ENCODE measurements around the gene TMEM240. TPM values are rescaled to one million over a fixed set of nuclear protein-coding genes. Genes with fewer than 3 reads are reported as not detected.
"Not testable (repeated sequence)": the region's sequence is repeated elsewhere in the genome, so short reads cannot be mapped to it uniquely, and the experiment has no call there.

TMEM240 gene
- total RNA-seq, 2 experiments from 2014 or later, result 0.42 to 0.46 TPM

- POLR2A ChIA-PET, result no interaction called here
- H3K4me1 Mint-ChIP-seq, result no peaks in the 10 kb centered on the region
- H3K27me3 Mint-ChIP-seq, result no peaks in the 10 kb centered on the region
- DNase-seq (no peak), ATAC-seq (no peak)
- peaks cover 7% of the 10 kb centered on the region for H3K9me3 Mint-ChIP-seq (ENCODE audit: low read depth)
- peaks cover 30% of the 10 kb centered on the region for H3K36me3 Mint-ChIP-seq (ENCODE audit: low read depth)
- H3K27ac Mint-ChIP-seq, result no peak overlapping the region
- CTCF ChIA-PET, result no interaction called here
- no peak overlapping the region for H3K4me3 Mint-ChIP-seq
- intact Hi-C loops (cut with DNase I, micrococcal nuclease), result no loop called here
Measured at GRCh38 chr1:1528301-1529267, 11.8 kb downstream of the TMEM240 start.

- H3K4me3 Mint-ChIP-seq, result no peak overlapping the region
- ChIA-PET POLR2A (no interaction called here), CTCF (no interaction called here)
- no peak for DNase-seq
- intact Hi-C loops (cut with DNase I, micrococcal nuclease), result no loop called here
- no peak for ATAC-seq
- H3K9me3 Mint-ChIP-seq (ENCODE audit: low read depth), result peaks cover 7% of the 10 kb centered on the region
- H3K27me3 Mint-ChIP-seq, result no peaks in the 10 kb centered on the region
- peaks cover 27% of the 10 kb centered on the region for H3K36me3 Mint-ChIP-seq (ENCODE audit: low read depth)
- H3K27ac Mint-ChIP-seq, result no peak overlapping the region
- H3K4me1 Mint-ChIP-seq, result no peaks in the 10 kb centered on the region
Measured at GRCh38 chr1:1527092-1527816, 13.2 kb downstream of the TMEM240 start.

GRCh38 chr1:1526476-1526875, 13.9 kb downstream of the TMEM240 start:
- POLR2A ChIA-PET, ATAC-seq: not testable (repeated sequence)

GRCh38 chr1:1524750-1525383, 15.6 kb downstream of the TMEM240 start:
- peaks cover 19% of the 10 kb centered on the region for H3K36me3 Mint-ChIP-seq (ENCODE audit: low read depth)
- DNase-seq; H3K27ac Mint-ChIP-seq; ATAC-seq; CTCF ChIA-PET; H3K9me3 Mint-ChIP-seq (ENCODE audit: low read depth); H3K27me3 Mint-ChIP-seq; H3K4me3 Mint-ChIP-seq; POLR2A ChIA-PET; H3K4me1 Mint-ChIP-seq; intact Hi-C loops (cut with DNase I, micrococcal nuclease): not testable (repeated sequence)

More at GRCh38 chr1:1526476-1526875, 13.9 kb downstream of the TMEM240 start:
- H3K4me3 Mint-ChIP-seq; CTCF ChIA-PET; H3K27ac Mint-ChIP-seq; intact Hi-C loops (cut with DNase I, micrococcal nuclease); DNase-seq; H3K4me1 Mint-ChIP-seq; H3K9me3 Mint-ChIP-seq (ENCODE audit: low read depth); H3K27me3 Mint-ChIP-seq: not testable (repeated sequence)
- peaks cover 22% of the 10 kb centered on the region for H3K36me3 Mint-ChIP-seq (ENCODE audit: low read depth)

GRCh38 chr1:1523651-1524050, 16.8 kb downstream of the TMEM240 start:
- H3K36me3 Mint-ChIP-seq (ENCODE audit: low read depth), result peaks cover 12% of the 10 kb centered on the region
- POLR2A ChIA-PET; DNase-seq; H3K27me3 Mint-ChIP-seq; ATAC-seq; H3K27ac Mint-ChIP-seq; H3K9me3 Mint-ChIP-seq (ENCODE audit: low read depth); H3K4me1 Mint-ChIP-seq; CTCF ChIA-PET; H3K4me3 Mint-ChIP-seq; intact Hi-C loops (cut with DNase I, micrococcal nuclease): not testable (repeated sequence)

GRCh38 chr1:1523226-1523625, 17.2 kb downstream of the TMEM240 start:
- ATAC-seq; DNase-seq; H3K4me3 Mint-ChIP-seq; H3K4me1 Mint-ChIP-seq; intact Hi-C loops (cut with DNase I, micrococcal nuclease); POLR2A ChIA-PET; H3K27ac Mint-ChIP-seq; H3K27me3 Mint-ChIP-seq; CTCF ChIA-PET; H3K9me3 Mint-ChIP-seq (ENCODE audit: low read depth): not testable (repeated sequence)
- peaks cover 15% of the 10 kb centered on the region for H3K36me3 Mint-ChIP-seq (ENCODE audit: low read depth)

- H3K27me3 Mint-ChIP-seq; H3K4me1 Mint-ChIP-seq; H3K27ac Mint-ChIP-seq; ATAC-seq; intact Hi-C loops (cut with DNase I, micrococcal nuclease); H3K9me3 Mint-ChIP-seq (ENCODE audit: low read depth); CTCF ChIA-PET; DNase-seq; H3K4me3 Mint-ChIP-seq; POLR2A ChIA-PET: not testable (repeated sequence)
- peaks cover 17% of the 10 kb centered on the region for H3K36me3 Mint-ChIP-seq (ENCODE audit: low read depth)
Measured at GRCh38 chr1:1522536-1522935, 17.9 kb downstream of the TMEM240 start.

- no peak overlapping the region for H3K4me3 Mint-ChIP-seq
- POLR2A ChIA-PET, result no interaction called here
- intact Hi-C loops (cut with DNase I, micrococcal nuclease), result no loop called here
- H3K36me3 Mint-ChIP-seq (ENCODE audit: low read depth), result peaks cover 16% of the 10 kb centered on the region
- ATAC-seq, result no peak
- H3K27me3 Mint-ChIP-seq, result no peaks in the 10 kb centered on the region
- CTCF ChIA-PET, result no interaction called here
- no peak overlapping the region for H3K27ac Mint-ChIP-seq
- no peaks in the 10 kb centered on the region for H3K4me1 Mint-ChIP-seq
- no peak for DNase-seq
- no peaks in the 10 kb centered on the region for H3K9me3 Mint-ChIP-seq (ENCODE audit: low read depth)
Measured at GRCh38 chr1:1521331-1521730, 19.1 kb downstream of the TMEM240 start.

- H3K27ac Mint-ChIP-seq; DNase-seq; H3K9me3 Mint-ChIP-seq (ENCODE audit: low read depth); H3K27me3 Mint-ChIP-seq; H3K4me3 Mint-ChIP-seq; ATAC-seq; CTCF ChIA-PET; H3K4me1 Mint-ChIP-seq; POLR2A ChIA-PET: not testable (repeated sequence)
- H3K36me3 Mint-ChIP-seq (ENCODE audit: low read depth), result peaks cover 21% of the 10 kb centered on the region
- intact Hi-C loops (cut with DNase I, micrococcal nuclease), result loop anchor here in 1 of 2 experiments (10.0 kb wide), 1 partner anchor 245 kb away; the partner anchor contains the start of gene UBE2J2
Measured at GRCh38 chr1:1519805-1520505, 20.5 kb downstream of the TMEM240 start.

GRCh38 chr1:1518621-1519007, 21.8 kb downstream of the TMEM240 start:
- POLR2A ChIA-PET, result not testable (repeated sequence)

GRCh38 chr1:1517973-1518620, 22.3 kb downstream of the TMEM240 start:
- ChIA-PET POLR2A (no interaction called here), CTCF (no interaction called here)

More at GRCh38 chr1:1518621-1519007, 21.8 kb downstream of the TMEM240 start:
- H3K27me3 Mint-ChIP-seq; H3K9me3 Mint-ChIP-seq (ENCODE audit: low read depth); H3K4me1 Mint-ChIP-seq; DNase-seq; ATAC-seq; CTCF ChIA-PET; H3K27ac Mint-ChIP-seq; H3K4me3 Mint-ChIP-seq: not testable (repeated sequence)
- intact Hi-C loops (cut with DNase I, micrococcal nuclease), result loop anchor here in 1 of 2 experiments (10.0 kb wide), 1 partner anchor 244 kb away; the partner anchor contains the start of gene UBE2J2
- H3K36me3 Mint-ChIP-seq (ENCODE audit: low read depth), result peaks cover 21% of the 10 kb centered on the region

More at GRCh38 chr1:1517973-1518620, 22.3 kb downstream of the TMEM240 start:
- H3K4me3 Mint-ChIP-seq, result no peak overlapping the region
- no peaks in the 10 kb centered on the region for H3K27me3 Mint-ChIP-seq
- DNase-seq, result no peak
- H3K9me3 Mint-ChIP-seq (ENCODE audit: low read depth), result no peaks in the 10 kb centered on the region
- peaks cover 2% of the 10 kb centered on the region for H3K4me1 Mint-ChIP-seq
- ATAC-seq, result no peak
- H3K27ac Mint-ChIP-seq, result no peak overlapping the region
- intact Hi-C loops (cut with DNase I, micrococcal nuclease), result loop anchor here in 1 of 2 experiments (10.0 kb wide), 1 partner anchor 243 kb away; the partner anchor contains the start of gene UBE2J2
- H3K36me3 Mint-ChIP-seq (ENCODE audit: low read depth), result peaks cover 21% of the 10 kb centered on the region

Measured in activated CD4-positive, alpha-beta T cell treated with anti-CD3 and anti-CD28 coated beads for 36 hours (primary cell).